ENCODE data around the gene CAPN8. TPM values are rescaled to one million over a fixed set of nuclear protein-coding genes. Genes with fewer than 3 reads are reported as not detected.
"Not testable (repeated sequence)": the region's sequence is repeated elsewhere in the genome, so short reads cannot be mapped to it uniquely, and the experiment has no call there.

Gene CAPN8
- total RNA-seq, 1 donor from 2014 or later: 0.33 TPM

DNA sequence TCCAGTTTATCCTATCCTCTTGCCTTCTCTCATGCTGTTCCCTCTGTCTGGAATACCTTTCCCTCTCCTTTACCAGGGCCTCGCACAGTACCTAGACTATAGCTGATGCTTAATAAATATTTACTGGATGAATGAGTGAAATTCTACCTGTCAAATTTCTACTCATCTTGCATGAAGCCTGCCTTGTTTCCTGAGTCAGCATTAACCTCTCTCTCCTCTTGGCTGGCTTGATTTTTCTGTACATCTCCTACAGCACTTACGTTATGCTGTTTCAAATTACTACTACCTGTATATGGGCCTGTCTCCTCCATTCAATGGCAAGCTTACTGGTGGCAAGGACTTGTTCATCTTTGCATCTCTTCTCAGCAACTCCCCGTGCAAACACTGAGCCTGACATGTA, 130.8 kb downstream of the CAPN8 start:
- DNase-seq (ENCODE audit: low spot score): no peak
- no peak for ATAC-seq

GRCh38 chr1:223533708-223534107, 131.8 kb downstream of the CAPN8 start:
- ATAC-seq: no peak
- no peak for DNase-seq (ENCODE audit: low spot score)

DNA sequence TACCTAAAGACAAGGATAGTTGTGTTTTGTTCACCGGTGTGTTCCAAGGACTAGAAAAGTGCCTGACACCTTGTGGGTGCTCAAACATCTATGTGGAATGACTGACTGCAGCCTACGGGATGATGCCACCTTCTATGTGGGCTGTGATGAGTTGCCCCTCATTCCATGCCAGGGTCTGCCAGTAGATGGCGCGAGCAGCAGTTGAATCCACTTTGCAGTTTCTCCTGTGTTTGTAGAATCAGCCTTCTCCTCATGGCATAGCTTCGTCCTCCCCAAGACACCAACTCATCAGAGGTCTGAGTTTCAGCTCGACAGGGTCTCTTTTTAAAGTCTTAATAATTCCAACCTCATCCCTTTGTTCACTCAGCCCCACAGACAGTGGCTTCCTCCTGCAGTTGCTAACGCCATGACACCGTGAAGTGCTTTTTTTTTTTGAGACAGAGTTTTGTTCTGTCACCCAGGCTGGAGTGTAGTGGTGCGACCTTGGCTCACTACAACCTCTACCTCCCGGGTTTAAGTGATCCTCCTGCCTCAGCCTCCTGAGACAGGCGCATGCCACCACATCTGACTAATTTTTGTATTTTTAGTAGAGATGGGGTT, 133.7 kb downstream of the CAPN8 start:
- DNase-seq (ENCODE audit: low spot score): peak; percentile 64
- peak; percentile 93 for ATAC-seq

GRCh38 chr1:223525957-223526356, 139.5 kb downstream of the CAPN8 start:
- ATAC-seq (no peak), DNase-seq (ENCODE audit: low spot score) (no peak)

GRCh38 chr1:223525546-223525945, 140.0 kb downstream of the CAPN8 start:
- no peak for ATAC-seq
- DNase-seq (ENCODE audit: low spot score): no peak

- ATAC-seq (no peak), DNase-seq (ENCODE audit: low spot score) (no peak)
These were observed 140.5 kb downstream of the CAPN8 start for GRCh38 chr1:223524930-223525451.

DNA sequence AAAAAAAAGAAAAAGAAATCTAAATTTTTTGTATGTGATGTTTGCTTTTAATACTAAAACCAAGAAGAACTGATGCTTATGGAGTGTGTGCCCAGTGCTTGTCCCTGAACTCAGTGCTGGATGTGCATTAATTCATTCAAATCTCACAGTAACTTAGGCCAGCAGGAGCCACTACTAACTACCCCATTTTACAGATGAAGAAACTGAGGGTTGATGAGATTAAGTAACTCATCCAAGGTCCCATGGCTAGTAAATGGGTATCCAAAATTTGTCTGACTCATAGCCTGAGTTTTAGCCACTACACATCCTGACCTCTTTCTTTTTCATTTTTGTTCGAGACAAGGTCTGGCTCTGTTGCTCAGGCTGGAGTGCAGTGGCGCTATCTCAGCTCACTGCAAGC, 144.4 kb downstream of the CAPN8 start:
- ATAC-seq (no peak), DNase-seq (ENCODE audit: low spot score) (no peak)

DNA sequence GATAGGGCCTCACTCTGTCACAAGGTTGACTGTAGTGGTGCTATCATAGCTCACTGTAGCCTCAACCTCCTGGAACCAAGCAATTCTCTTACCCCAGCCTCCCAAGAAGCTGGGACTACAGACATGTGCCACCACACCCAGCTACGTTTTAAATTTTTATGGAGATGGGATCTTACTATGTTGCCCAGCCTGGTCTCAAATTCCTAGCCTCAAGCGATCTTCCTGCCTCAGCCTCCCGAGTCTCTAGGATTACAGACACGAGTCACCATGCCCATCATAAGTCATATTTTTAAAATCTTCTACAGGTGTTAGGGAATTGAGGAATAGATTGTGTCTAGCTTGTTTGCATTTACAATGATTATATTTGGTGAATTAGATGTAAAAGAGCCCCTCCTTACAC, 145.3 kb downstream of the CAPN8 start:
- ATAC-seq: no peak

GRCh38 chr1:223519116-223519515, 146.4 kb downstream of the CAPN8 start:
- no peak for DNase-seq (ENCODE audit: low spot score)
- ATAC-seq: no peak

More for the DNA sequence above, 145.3 kb downstream of the CAPN8 start:
- no peak for DNase-seq (ENCODE audit: low spot score)

GRCh38 chr1:223518553-223518952, 146.9 kb downstream of the CAPN8 start:
- DNase-seq (ENCODE audit: low spot score); ATAC-seq: not testable (repeated sequence)

DNA sequence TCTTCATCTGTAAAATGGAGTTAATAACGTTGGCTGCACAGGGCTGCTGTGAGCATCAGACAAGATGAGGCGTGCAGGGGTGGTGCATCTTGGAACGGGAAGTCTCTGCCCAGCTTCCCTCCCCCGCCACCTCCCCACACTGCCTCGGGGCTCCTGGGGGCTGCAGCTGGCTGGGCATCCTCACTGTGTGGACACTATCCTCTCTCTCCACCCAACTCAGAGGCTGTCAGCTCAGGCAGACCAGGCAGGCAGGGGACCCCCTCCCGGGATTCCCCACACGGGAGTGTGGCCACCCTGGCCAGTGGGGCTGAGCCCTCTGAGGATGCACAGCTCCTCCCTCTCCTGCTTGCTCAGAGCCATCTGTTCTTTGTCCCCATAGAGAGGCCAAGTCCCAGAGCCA, 149.6 kb downstream of the CAPN8 start:
- no peak for ATAC-seq
- no peak for DNase-seq (ENCODE audit: low spot score)

DNA sequence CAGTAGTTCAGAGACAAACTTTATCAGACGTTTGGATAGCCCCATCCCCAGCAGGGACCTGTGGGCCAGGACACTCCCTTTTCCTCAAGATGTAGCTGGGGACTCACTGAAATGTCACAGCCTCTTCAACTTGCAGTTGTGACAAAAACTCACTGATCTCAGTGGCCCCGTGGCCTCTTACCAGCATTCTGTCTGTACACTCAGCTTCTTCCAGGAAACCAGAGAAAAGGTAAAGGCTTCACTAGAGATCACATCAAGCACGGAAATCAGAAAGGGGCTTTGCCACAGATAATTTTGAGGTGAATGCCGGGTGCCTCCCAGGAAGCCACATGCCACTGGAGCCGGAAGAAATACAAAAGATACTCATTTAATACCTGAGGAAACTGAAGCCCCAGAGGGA, 150.1 kb downstream of the CAPN8 start:
- no peak for ATAC-seq
- DNase-seq (ENCODE audit: low spot score): no peak

DNA sequence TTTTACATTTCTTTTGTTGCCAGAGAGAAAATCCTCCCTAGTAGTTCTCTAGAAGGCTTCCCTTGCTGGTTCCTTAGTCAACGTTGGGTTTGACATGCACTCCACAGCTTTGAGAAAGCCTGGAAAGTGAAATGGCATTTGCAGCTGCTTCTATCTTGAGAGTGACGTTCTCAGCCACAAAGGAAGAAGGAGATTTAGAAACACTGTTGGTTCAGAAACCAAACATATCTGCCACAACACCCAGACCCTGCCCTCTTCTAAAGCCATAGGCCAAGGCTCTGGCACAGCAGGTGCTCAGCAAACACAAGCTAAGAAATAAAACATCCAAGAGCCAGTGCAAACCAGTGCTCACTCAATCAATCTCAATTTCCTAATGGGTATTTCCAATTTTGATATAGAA, 150.9 kb downstream of the CAPN8 start:
- ATAC-seq: no peak
- no peak for DNase-seq (ENCODE audit: low spot score)

GRCh38 chr1:223513309-223513708, 152.2 kb downstream of the CAPN8 start:
- no peak for DNase-seq (ENCODE audit: low spot score)
- ATAC-seq: no peak

GRCh38 chr1:223512057-223512456, 153.4 kb downstream of the CAPN8 start:
- DNase-seq (ENCODE audit: low spot score) (no peak), ATAC-seq (no peak)

DNA sequence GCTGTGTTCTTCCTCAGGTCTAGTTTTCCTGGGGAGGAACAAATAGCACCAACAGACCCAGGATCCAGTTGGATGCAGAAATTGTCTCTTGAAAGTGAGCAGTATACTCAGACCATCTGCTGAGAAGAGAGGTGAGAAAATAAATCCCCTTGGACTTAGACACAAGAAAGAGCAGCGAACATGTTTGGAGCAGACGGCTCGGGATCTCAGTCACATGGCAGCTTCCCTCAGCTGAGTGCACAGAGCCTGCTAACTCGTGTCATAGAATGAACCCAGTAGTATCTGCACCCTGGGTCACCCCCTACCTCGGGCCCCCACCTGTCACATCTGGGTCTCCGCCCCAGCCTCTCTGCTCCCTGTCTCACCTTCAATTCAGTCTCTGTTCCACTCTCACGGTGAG, 156.7 kb downstream of the CAPN8 start:
- DNase-seq (ENCODE audit: low spot score): no peak
- no peak for ATAC-seq

GRCh38 chr1:223504741-223505140, 160.8 kb downstream of the CAPN8 start:
- no peak for ATAC-seq
- no peak for DNase-seq (ENCODE audit: low spot score)

DNA sequence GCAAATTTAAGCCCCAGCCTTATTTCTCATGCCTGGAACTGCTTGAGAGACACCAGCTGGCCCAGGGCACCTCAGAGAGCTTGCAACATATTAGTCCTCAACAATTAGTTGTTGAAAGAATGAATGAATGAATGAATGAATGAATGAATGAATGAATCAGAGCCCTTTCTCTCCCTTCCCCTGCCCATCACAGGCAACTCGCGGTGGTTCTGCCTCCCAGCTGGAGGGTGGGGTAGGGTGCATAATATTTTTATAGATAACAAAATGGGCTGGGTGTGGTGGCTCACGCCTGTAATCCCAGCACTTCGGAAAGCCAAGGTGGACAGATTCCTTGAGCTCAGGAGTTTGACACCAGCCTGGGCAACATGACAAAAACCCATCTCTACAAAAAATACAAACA, 162.2 kb downstream of the CAPN8 start:
- no peak for ATAC-seq
- no peak for DNase-seq (ENCODE audit: low spot score)

GRCh38 chr1:223500560-223501425, 164.7 kb downstream of the CAPN8 start:
- ATAC-seq: no peak
- DNase-seq (ENCODE audit: low spot score): no peak

GRCh38 chr1:223496883-223497282, 168.6 kb downstream of the CAPN8 start:
- DNase-seq (ENCODE audit: low spot score): no peak
- no peak for ATAC-seq

- ATAC-seq (no peak), DNase-seq (ENCODE audit: low spot score) (no peak)
These were observed 170.4 kb downstream of the CAPN8 start for GRCh38 chr1:223494926-223495645.

- no peak for ATAC-seq
- no peak for DNase-seq (ENCODE audit: low spot score)
These were observed 173.5 kb downstream of the CAPN8 start for GRCh38 chr1:223492044-223492443.

All from left lobe of liver (tissue), 2 donors.